Sigmoid colon (tissue), 7 donors: ENCODE results near the gene PTGIR. TPM values are rescaled to one million over a fixed set of nuclear protein-coding genes. Genes with fewer than 3 reads are reported as not detected.

ENCODE experiments used
- DNase-seq: peaks from one replicate; pipeline ENCODE4 v3.0.0-alpha.2; 2019
- H3K27ac ChIP-seq, 4 donors: fragments of 200-600 bp; sonication (generic); one replicate each; pipeline ENCODE4 v1.5.1; 2016 to 2019; ENCODE audit warnings: mild to moderate bottlenecking in 1 of 4
- H3K27me3 ChIP-seq, 3 donors: fragments of 200-600 bp; sonication (generic); one replicate each; pipeline ENCODE4 v1.5.1; 2019; ENCODE audit warnings: mild to moderate bottlenecking in 1 of 3
- H3K36me3 ChIP-seq, 4 donors: fragments of 200-600 bp; sonication (generic); one replicate each; pipeline ENCODE4 v1.5.1; 2016 to 2019
- H3K4me1 ChIP-seq, 4 donors: fragments of 200-600 bp; sonication (generic); one replicate each; pipeline ENCODE4 v1.5.1; 2017 to 2019
- H3K4me3 ChIP-seq, 4 donors: fragments of 200-600 bp; sonication (generic); one replicate each; pipeline ENCODE4 v1.5.1; 2017 to 2019; ENCODE audit warnings: mild to moderate bottlenecking in 2 of 4, moderate library complexity in 1 of 4
- H3K9me3 ChIP-seq, 4 donors: fragments of 200-600 bp in 3 of 4; sonication (generic) in 3 of 4; one replicate each; pipeline versions ENCODE4 v1.5.1 to v1.6.1; 2013 to 2019
- CTCF ChIP-seq, 4 experiments: fragments of 450-650 bp in 3 of 4; fragments of 200-600 bp in 1 of 4; IDR thresholded peaks; one replicate each; pipeline ENCODE4 v1.5.1; 2016 to 2019; ENCODE audit warnings: antibody characterized with exemption in 4 of 4, mild to moderate bottlenecking in 3 of 4, moderate library complexity in 2 of 4
- EP300 ChIP-seq, 4 donors: sonication (generic); formaldehyde crosslinking; IDR thresholded peaks; one replicate each; pipeline ENCODE4 v1.6.1; 2017; ENCODE audit warnings: antibody characterized with exemption in 4 of 4
- POLR2A ChIP-seq, 2 donors: fragments of 450-650 bp; IDR thresholded peaks; one replicate each; pipeline ENCODE4 v1.6.1; 2016; ENCODE audit warnings: antibody characterized with exemption in 2 of 2, mild to moderate bottlenecking in 2 of 2, moderate library complexity in 2 of 2
- POLR2AphosphoS5 ChIP-seq, 4 donors: sonication (generic); formaldehyde crosslinking; IDR thresholded peaks; one replicate each; pipeline ENCODE4 v1.6.1; 2017; ENCODE audit warnings: antibody characterized with exemption in 4 of 4
- WGBS, 2 donors: extraction: QIAGEN DNeasy Blood & Tissue Kit; methylation state at CpG; one replicate each; pipeline ENCODE4 v1.1.7; 2013; 5-methylcytosine and 5-hydroxymethylcytosine counted together
- intact Hi-C: fragments of 100-400 bp; cut with DNase I; formaldehyde crosslinking; loops from one replicate; pipeline ENCODE4 v1.15.1; 2023
- polyA plus RNA-seq, 3 donors: library from polyadenylated mRNA; stranded (reverse); fragments of 200-250 nt; gene quantifications; one replicate each; pipeline ENCODE4 v1.2.3, GENCODE V29; 2013
- total RNA-seq, 4 donors: library from RNA; depleted of rRNA; stranded (reverse); fragments of >200 nt; gene quantifications; one replicate each; pipeline ENCODE4 v1.1.0, GENCODE V29; 2016
- donor health status: healthy with polysubstance abuse.
- donor health status: Bipolar disorder and iron deficiency.
- donor health status: healthy.

Gene PTGIR
- 1 to 10 TPM; 2.0 to 5.8 (median 3.5) TPM for total RNA-seq
- polyA plus RNA-seq = 1 to 10 TPM in 1 of 3 donors, under 1 TPM in 1, not detected in 1; 0.60 to 4.4 TPM

- intact Hi-C loops = no loop called here
- Histone ChIP-seq H3K9me3 (no peaks in the 10 kb centered on the region), H3K4me3 (peak within 1 kb of the TSS in 3 of 4 donors; percentile 12 to 28 (median 17)), H3K4me1 (peaks cover 0 to 52% (median 48%) of the 10 kb centered on the region in 4 donors), H3K27me3 (no peaks in the 10 kb centered on the region), H3K27ac (peak within 1 kb of the TSS; percentile 64 to 82 (median 74)), H3K36me3 (no peaks in the 10 kb centered on the region)
- DNase-seq = peak; percentile 94
- no peak for TF ChIP-seq EP300 (IDR thresholded peaks at IDR 0.05)
- TF ChIP-seq POLR2A (IDR thresholded peaks at IDR 0.05) = no peak
- TF ChIP-seq CTCF (IDR thresholded peaks at IDR 0.05) = no peak
- TF ChIP-seq POLR2AphosphoS5 (IDR thresholded peaks at IDR 0.05) = peak; percentile 14 to 53 (median 41)
- 13 to 14% methylated on average over 13 of the region's 13 CpGs for WGBS, 2 donors
Measured at GRCh38 chr19:46624958-46625661, at the start of gene PTGIR. Gene PTGIR (minus strand): TSS chr19:46625089. CDS start chr19:46624225, 864 bp downstream.

GRCh38 chr19:46670813-46671212 is 45.9 kb upstream of the PTGIR start:
- intact Hi-C loops = no loop called here
- H3K27ac ChIP-seq = no peak overlapping the region
- no peak overlapping the region for H3K4me3 ChIP-seq
- H3K4me1 ChIP-seq = no peaks in the 10 kb centered on the region
- peaks cover 6 to 30% (median 18%) of the 10 kb centered on the region in 4 donors for H3K36me3 ChIP-seq
- no peaks in the 10 kb centered on the region for H3K27me3 ChIP-seq
- H3K9me3 ChIP-seq = no peaks in the 10 kb centered on the region
- no peak for DNase-seq
- no peak for TF ChIP-seq EP300 (IDR thresholded peaks at IDR 0.05)
- TF ChIP-seq POLR2AphosphoS5 (IDR thresholded peaks at IDR 0.05) = no peak
- TF ChIP-seq CTCF (IDR thresholded peaks at IDR 0.05) = no peak
- no peak for TF ChIP-seq POLR2A (IDR thresholded peaks at IDR 0.05)

GRCh38 chr19:46668662-46669061 is 43.8 kb upstream of the PTGIR start:
- no peak for DNase-seq
- Histone ChIP-seq H3K27ac (no peak overlapping the region), H3K36me3 (peaks cover under 1 to 10% (median 1%) of the 10 kb centered on the region in 4 donors), H3K4me1 (no peaks in the 10 kb centered on the region), H3K4me3 (no peak overlapping the region), H3K9me3 (no peaks in the 10 kb centered on the region), H3K27me3 (no peaks in the 10 kb centered on the region)
- WGBS, 2 donors = 83 to 86% methylated on average over 3 of the region's 3 CpGs
- intact Hi-C loops = no loop called here
- TF ChIP-seq EP300 (IDR thresholded peaks at IDR 0.05) = no peak

GRCh38 chr19:46665072-46665471 is 40.2 kb upstream of the PTGIR start:
- intact Hi-C loops = no loop called here
- Histone ChIP-seq H3K4me1 (peaks cover 0 to 12% (median 9%) of the 10 kb centered on the region in 4 donors), H3K27ac (no peak overlapping the region), H3K9me3 (no peaks in the 10 kb centered on the region), H3K27me3 (no peaks in the 10 kb centered on the region), H3K36me3 (no peaks in the 10 kb centered on the region), H3K4me3 (no peak overlapping the region)
- no peak for TF ChIP-seq POLR2AphosphoS5 (IDR thresholded peaks at IDR 0.05)
- TF ChIP-seq POLR2A (IDR thresholded peaks at IDR 0.05) = no peak
- no peak for TF ChIP-seq CTCF (IDR thresholded peaks at IDR 0.05)
- TF ChIP-seq EP300 (IDR thresholded peaks at IDR 0.05) = no peak
- 85 to 89% methylated on average over 8 of the region's 8 CpGs for WGBS, 2 donors
- no peak for DNase-seq

- Histone ChIP-seq H3K4me1 (peaks cover 0 to 37% (median 24%) of the 10 kb centered on the region in 4 donors), H3K27me3 (no peaks in the 10 kb centered on the region), H3K4me3 (peak overlapping the region in 3 of 4 donors; percentile 25 to 93 (median 41)), H3K36me3 (peaks cover 0 to 1% (median 0%) of the 10 kb centered on the region in 4 donors), H3K27ac (peak overlapping the region; percentile 80 to 90 (median 88)), H3K9me3 (no peaks in the 10 kb centered on the region)
- peak; percentile 95 for DNase-seq
- no peak for TF ChIP-seq POLR2A (IDR thresholded peaks at IDR 0.05)
- TF ChIP-seq CTCF (IDR thresholded peaks at IDR 0.05) = peak; percentile 89 to 95 (median 92)
- peak in 3 of 4 donors; percentile 14 to 30 (median 29) for TF ChIP-seq POLR2AphosphoS5 (IDR thresholded peaks at IDR 0.05)
- no peak for TF ChIP-seq EP300 (IDR thresholded peaks at IDR 0.05)
- WGBS, 2 donors = 4 to 8% methylated on average over 19 of the region's 19 CpGs
- intact Hi-C loops = loop anchor here (1.0 kb wide), 1 partner anchor 48 kb away; no protein-coding TSS in a partner anchor
Measured at GRCh38 chr19:46661735-46662592, 37.1 kb upstream of the PTGIR start.
